A673 (cell line): ENCODE data around the gene MDGA2. TPM values are rescaled to one million over a fixed set of nuclear protein-coding genes. Genes with fewer than 3 reads are reported as not detected.

Experiments
- BruUV-seq: library from RNA; stranded (reverse); fragments of 400-500 nt; replicated peaks from 2 replicates; lab custom pipeline; 2021; lab: Mats Ljungman, UMichigan
- CTCF ChIA-PET: fragments of 300-600 bp; sonication (Branson Sonifier 250); formaldehyde crosslinking; loops from one replicate; lab custom pipeline; 2022; ENCODE audit warnings: antibody characterized with exemption; lab: Charles Lee
- POLR2A ChIA-PET: fragments of 300-600 bp; sonication (Branson Sonifier 250); formaldehyde crosslinking; loops from one replicate; lab custom pipeline; 2022; ENCODE audit warnings: antibody characterized with exemption; ENCODE audit not compliant: low non-redundant PET; lab: Charles Lee
- DNase-seq: peaks from one replicate; pipeline ENCODE4 v3.0.0-alpha.2; 2015; ENCODE audit warnings: low spot score
- H3K27ac ChIP-seq: fragments of 200-600 bp; sonication (generic); 2 replicates; pipeline ENCODE4 v1.5.1; 2016; ENCODE audit warnings: mixed run types, low read depth, mild to moderate bottlenecking, mixed read lengths, antibody characterized with exemption, low read length; ENCODE audit not compliant: poor library complexity, severe bottlenecking
- H3K27me3 ChIP-seq: fragments of 200-600 bp; sonication (generic); replicated peaks from 2 replicates; pipeline ENCODE4 v1.6.1; 2017; ENCODE audit warnings: mixed run types, low read depth, mild to moderate bottlenecking, mixed read lengths, antibody characterized with exemption, low read length; ENCODE audit not compliant: insufficient read depth, poor library complexity
- H3K36me3 ChIP-seq: fragments of 200-600 bp; sonication (generic); 2 replicates; pipeline ENCODE4 v1.6.1; 2016; ENCODE audit warnings: mixed run types, mild to moderate bottlenecking, mixed read lengths, antibody characterized with exemption, low read length; ENCODE audit not compliant: insufficient read depth, poor library complexity, severe bottlenecking
- H3K4me1 ChIP-seq: fragments of 200-600 bp; sonication (generic); 2 replicates; pipeline ENCODE4 v1.6.1; 2017; ENCODE audit warnings: mixed run types, mild to moderate bottlenecking, mixed read lengths, antibody characterized with exemption, low read length; ENCODE audit not compliant: insufficient read depth, poor library complexity, severe bottlenecking
- H3K4me3 ChIP-seq: fragments of 200-600 bp; sonication (generic); 2 replicates; pipeline ENCODE4 v1.5.1; 2016; ENCODE audit warnings: low read depth, mixed run types, mild to moderate bottlenecking, mixed read lengths, low read length; ENCODE audit not compliant: poor library complexity, severe bottlenecking
- H3K9me3 ChIP-seq: fragments of 200-600 bp; sonication (generic); 2 replicates; pipeline ENCODE4 v1.6.1; 2016; ENCODE audit warnings: mixed run types, low read depth, mild to moderate bottlenecking, mixed read lengths, antibody characterized with exemption, low read length; ENCODE audit not compliant: poor library complexity, severe bottlenecking
- CTCF ChIP-seq: fragments of 300-800, 200-600 bp; sonication (generic); conservative IDR thresholded peaks from 2 replicates; pipeline ENCODE4 v1.5.1; 2017; ENCODE audit warnings: low read depth, mild to moderate bottlenecking, antibody characterized with exemption, low read length, moderate library complexity, mixed read lengths
- EZH2 ChIP-seq: fragments of 200-600 bp; sonication (generic); IDR thresholded peaks from 2 replicates; pipeline ENCODE4 v1.6.1; 2017; ENCODE audit warnings: borderline replicate concordance, low read depth, mild to moderate bottlenecking, mixed read lengths, antibody characterized with exemption, low read length; ENCODE audit not compliant: poor library complexity, severe bottlenecking
- intact Hi-C: fragments of 100-400 bp; cut with micrococcal nuclease; formaldehyde crosslinking; loops from one replicate; pipeline ENCODE4 v1.10.0; 2022; ENCODE audit not compliant: unreplicated experiment
- total RNA-seq: library from RNA; stranded (reverse); gene quantifications from 2 replicates; pipeline ENCODE4 v1.2.3, GENCODE V29; 2021

The MDGA2 gene
- total RNA-seq, 1 experiment from 2014 or later: not detected

- ChIA-PET CTCF (no interaction called here), POLR2A (no interaction called here)
- no peaks in the 10 kb centered on the region for H3K36me3 ChIP-seq
- H3K4me1 ChIP-seq: peaks cover 14% of the 10 kb centered on the region
- H3K9me3 ChIP-seq: no peaks in the 10 kb centered on the region
- DNase-seq: peak; percentile 10
- H3K27me3 ChIP-seq: peaks cover 72% of the 10 kb centered on the region
- intact Hi-C loops: no loop called here
- peak overlapping the region; percentile 35 for H3K4me3 ChIP-seq
- BruUV-seq: no TSS peak
- no peak overlapping the region for H3K27ac ChIP-seq
- TF ChIP-seq EZH2 (peak; percentile 80), CTCF (no peak)
Observed at GRCh38 chr14:47674543-47675465, 601 bp downstream of the MDGA2 start.

- intact Hi-C loops: no loop called here
- no peaks in the 10 kb centered on the region for H3K36me3 ChIP-seq
- H3K9me3 ChIP-seq: no peaks in the 10 kb centered on the region
- peak; percentile 34 for DNase-seq
- ChIA-PET POLR2A (no interaction called here), CTCF (no interaction called here)
- H3K27me3 ChIP-seq: peaks cover 73% of the 10 kb centered on the region
- H3K4me3 ChIP-seq: peak overlapping the region; percentile 35
- no peak for TF ChIP-seq EZH2
- no peak for TF ChIP-seq CTCF
- H3K4me1 ChIP-seq: peaks cover 14% of the 10 kb centered on the region
- H3K27ac ChIP-seq: no peak overlapping the region
- no TSS peak for BruUV-seq
Observed at GRCh38 chr14:47674148-47674542, 1.3 kb downstream of the MDGA2 start.

- TF ChIP-seq CTCF (no peak), EZH2 (no peak)
- DNase-seq: no peak
- intact Hi-C loops: no loop called here
- Histone ChIP-seq H3K4me3 (no peak overlapping the region), H3K27ac (no peak overlapping the region), H3K36me3 (no peaks in the 10 kb centered on the region), H3K9me3 (no peaks in the 10 kb centered on the region), H3K27me3 (peaks cover 12% of the 10 kb centered on the region), H3K4me1 (no peaks in the 10 kb centered on the region)
- no TSS peak for BruUV-seq
- ChIA-PET CTCF (no interaction called here), POLR2A (no interaction called here)
Observed at GRCh38 chr14:47665337-47666134, 9.9 kb downstream of the MDGA2 start.
